SW 1271 (cell line): ENCODE data around the gene BBLN.
"Not testable (repeated sequence)": the region's sequence is repeated elsewhere in the genome, so short reads cannot be mapped to it uniquely, and the experiment has no call there.

ENCODE experiments used
- DNase-seq, 2 experiments: peaks; one replicate each; lab custom pipeline; 2025; lab: John Stamatoyannopoulos, UW

The BBLN gene

DNA sequence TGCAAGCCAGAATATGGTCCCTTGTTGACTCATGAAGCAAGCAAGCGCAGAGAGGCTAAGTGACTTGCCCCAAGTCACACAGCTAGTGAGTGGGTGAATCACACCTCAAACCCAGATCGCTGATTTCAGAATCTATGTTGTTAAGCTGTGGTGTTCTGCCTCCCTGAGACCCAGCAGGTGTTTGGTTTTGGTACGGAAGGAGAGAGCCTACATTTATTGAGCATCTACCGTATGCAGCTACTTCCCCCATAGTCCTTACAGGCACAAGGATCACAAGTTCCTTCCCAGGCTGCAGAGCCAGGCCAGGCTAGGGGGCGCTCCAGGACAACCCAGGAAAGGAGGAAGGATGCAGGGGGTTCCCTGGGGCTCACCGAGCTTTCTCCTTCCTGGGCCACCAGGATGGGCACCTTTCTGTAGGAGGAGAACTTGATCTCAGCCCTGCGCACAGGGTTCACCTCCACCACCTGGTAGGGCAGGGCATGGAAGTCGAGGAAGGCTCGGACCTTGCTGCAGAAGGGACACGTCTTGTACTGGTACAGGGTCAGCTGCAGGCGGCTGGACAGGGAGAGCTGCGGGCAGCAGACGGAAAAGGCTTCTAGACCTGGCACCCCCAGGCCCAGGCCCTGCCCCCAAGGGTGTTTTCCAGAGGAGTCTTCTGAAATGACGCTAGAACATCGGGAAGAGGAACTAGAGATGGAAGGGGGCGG, 35.0 kb upstream of the BBLN start:
- peak in 1 of 2 experiments; percentile 49 for DNase-seq

DNA sequence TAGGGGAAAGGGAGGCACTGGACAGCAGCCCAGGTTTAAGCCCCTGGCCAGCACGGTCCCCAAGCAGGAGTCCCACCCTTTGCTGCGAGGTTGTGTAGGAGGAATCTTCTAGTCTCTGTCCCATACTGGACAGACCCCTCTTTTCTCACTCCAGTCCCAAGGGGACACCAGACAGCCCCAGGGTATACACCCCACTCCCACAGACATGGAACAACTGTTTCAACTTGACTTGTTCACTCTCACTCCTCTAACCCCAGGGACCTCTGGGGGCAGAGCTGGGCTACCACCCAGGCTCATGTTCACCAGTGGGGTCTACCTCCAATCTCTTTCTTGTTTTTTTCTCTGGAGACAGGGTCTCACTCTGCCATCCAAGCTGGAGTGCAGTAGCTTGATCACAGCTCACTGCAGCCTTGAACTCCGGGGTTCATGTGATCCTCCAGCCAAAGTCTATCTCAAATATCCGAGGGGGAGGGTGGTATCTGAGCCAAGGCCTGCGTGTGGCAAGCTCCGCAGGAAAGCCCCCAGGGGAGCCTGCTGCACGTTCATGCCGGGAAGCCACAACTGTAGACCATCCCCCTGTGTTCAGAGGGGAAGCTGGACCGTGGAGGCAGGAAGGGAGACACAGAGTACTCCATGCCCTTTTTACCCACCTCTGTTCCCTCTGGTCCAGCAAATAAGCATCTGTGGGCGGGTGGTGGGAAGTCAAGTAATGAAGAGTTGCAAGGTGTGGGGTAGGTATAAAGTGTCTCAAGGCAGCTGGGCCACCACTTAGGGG, 34.3 kb upstream of the BBLN start:
- no peak for DNase-seq

DNA sequence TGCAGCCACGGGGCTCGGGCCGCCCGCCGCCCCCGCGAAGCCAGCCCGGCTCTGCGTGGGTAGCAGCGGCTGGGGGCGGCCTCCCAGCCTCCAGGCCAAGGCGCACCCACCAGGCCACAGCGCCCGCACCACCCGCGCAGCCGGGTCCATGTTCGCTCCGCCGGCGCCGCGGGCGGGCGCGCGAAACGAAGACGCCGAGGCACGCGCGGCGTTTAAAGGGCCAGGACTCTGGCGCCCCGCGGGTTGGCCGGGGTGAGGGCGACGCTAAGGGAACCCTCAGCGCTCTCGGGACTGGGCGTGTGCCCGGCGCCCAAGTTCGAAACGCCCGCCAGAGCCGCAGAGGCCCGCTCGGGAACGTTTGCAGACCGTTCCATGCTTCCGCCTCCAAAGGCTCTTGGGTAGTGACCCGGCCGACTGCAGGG, 32.5 kb upstream of the BBLN start, which contains the start of gene PTGES2:
Gene PTGES2, minus strand, starts transcription at position 162 of the 422 bp plus-strand sequence. Its CDS starts 12 bp downstream, at position 150.
- DNase-seq, result peak; percentile 62 to 75

DNA sequence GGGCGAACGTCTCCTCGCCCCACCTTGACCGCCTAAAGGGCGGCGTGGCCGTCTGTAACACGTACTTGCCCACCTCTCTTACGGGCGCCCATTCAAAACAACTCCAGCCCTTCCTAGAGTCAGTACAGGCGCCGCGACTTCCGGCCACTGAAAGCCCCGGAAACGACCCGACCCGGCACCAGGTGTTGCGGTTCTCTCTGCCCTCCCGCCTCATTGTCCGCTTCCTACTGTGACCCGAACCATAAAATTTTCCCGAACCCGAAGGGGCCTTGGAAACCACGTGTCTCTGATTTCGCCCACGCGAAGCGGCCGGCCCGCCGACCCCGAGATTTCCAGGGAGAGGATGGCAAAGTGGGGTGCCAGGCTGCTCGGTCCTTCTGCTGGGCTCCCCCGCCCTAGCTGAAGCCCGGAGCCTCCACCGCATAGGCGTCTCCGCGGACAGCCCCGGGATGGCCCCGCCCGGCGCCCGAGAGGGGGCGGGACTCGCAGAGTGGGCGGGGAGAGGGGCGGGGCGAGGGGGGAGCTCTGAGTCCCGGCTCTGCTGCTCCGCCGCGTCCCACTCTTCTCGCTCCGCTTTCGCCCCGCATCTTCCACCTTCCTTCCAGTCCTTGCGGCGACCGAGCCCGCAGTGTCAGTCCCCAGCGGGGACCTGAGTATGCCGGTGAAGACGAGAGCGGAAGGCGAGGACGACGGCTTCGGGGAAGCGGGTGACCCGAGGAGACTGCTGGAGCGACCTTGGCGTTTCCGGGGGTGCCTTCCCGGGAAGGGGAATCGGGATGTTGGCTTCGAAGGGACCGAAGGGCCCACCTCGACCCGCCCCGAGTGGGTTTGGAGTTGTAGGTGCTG, 31.9 kb upstream of the BBLN start:
- DNase-seq, result peak; percentile 70 to 91

DNA sequence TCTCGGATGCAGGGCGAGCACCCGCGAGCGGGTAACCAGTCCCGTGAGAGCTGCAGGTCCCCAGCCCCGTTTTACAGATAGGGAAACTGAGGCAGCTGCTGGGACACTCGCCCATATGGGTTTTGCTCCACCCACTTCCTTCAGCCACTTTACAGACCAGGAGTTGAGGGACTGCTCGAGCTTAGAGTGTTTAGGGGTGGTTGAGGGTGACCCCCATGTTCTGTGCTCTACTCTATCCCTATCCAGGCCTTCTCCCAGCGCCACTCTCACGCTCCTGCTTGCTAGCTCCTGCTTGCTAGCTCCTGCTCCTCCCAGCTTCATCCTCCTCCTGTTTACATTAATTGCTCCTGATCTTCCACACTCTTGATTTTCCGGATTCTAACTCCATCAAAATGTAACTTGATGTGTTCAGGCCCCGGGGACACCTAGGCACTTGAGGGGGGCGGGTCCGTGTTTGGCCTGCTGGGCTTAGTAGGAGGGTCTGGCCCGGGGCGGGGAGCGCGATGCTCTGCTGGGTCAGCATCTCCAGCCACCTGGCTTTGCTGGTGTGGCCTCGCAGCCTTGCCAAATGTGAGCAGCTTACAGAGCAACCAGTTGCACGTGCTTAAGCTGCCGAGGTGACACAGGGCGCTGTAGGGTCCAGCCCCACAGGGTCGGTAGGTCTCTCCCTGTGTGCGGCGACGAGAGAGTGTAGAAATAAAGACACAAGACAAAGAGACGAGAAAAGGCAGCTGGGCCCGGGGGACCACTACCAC, 31.1 kb upstream of the BBLN start:
- no peak for DNase-seq

DNA sequence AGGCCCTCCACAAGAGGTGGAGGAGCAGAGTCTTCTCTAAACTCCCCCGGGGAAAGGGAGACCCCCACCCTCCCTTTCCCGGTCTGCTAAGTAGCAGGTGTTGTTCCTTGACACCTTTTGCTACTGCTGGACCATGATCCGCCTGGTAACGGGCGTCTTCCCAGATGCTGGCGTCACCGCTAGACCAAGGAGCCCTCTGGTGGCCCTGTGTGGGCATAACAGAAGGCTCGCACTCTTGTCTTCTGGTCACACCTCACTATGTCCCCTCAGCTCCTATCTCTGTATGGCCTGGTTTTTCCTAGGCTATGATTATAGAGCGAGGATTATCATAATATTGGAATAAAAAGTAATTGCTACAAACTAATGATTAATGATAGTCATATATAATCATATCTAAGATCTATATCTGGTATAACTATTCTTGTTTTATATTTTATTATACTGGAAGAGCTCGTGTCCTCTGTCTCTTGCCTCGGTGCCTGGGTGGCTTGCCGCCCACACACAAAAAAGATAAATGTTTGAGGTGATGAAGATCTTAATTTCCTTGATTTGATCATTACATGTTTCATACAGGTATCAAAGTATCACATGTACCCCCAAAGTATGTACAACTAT, 30.0 kb upstream of the BBLN start:
- DNase-seq, result not testable (repeated sequence)

DNA sequence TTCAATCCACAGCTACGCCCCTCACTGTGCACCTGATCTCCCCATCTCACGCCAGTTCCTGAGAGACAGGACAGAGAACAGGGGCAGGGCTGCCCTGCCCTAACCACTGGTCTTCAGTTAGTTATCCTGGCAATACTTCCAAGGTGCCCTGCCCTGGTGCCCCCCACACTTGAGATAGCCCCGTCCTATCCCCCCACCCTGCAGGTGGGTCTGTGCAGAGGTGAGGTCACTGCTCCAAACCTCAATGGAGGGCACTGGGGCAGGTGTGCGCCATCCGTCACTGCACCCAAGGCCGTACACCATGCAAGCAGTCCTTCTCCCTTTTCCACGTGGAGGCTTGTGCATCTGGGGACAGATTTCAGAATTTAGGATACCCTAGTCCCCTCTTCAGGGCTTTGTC, 29.4 kb upstream of the BBLN start:
- DNase-seq, result not testable (repeated sequence)

DNA sequence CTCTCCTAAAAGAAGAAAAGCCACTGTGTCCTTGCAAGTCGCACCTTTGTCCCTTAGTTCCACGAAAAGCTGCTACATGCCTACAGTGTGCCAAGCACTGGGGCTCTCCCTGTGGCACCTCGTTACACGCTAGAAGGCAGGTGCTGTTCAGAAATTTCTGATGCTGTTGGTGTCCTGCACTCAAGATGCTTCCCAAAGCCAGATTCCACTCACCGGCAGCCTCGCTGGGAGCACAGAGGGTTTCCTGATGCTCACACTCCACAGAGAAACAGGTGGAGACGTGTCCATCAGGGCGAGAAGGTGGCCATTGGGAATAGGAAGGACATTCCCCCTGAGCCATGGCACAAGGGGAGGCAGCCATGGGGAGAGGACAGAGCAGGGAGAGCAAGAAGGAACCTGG, 28.7 kb upstream of the BBLN start:
- DNase-seq, result not testable (repeated sequence)

DNA sequence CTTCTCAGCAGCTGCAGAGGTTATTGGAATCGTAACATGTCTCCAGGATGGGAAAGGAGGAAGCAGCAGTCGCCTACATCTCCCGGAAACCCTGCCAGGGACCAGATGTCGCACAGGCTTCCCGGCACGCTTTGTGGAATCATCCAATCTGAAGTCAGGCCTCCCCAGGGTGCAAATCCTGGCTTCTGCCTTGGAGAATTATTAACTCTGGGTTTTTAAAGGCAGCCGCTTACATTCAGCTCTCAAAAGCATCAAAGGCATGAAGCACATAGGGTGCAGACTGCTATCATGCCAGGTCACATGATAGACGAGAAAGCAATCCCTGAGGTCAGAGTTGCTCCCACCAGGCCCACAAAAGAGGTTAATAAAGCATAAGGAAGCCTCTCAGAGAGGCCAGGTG, 27.9 kb upstream of the BBLN start:
- not testable (repeated sequence) for DNase-seq

DNA sequence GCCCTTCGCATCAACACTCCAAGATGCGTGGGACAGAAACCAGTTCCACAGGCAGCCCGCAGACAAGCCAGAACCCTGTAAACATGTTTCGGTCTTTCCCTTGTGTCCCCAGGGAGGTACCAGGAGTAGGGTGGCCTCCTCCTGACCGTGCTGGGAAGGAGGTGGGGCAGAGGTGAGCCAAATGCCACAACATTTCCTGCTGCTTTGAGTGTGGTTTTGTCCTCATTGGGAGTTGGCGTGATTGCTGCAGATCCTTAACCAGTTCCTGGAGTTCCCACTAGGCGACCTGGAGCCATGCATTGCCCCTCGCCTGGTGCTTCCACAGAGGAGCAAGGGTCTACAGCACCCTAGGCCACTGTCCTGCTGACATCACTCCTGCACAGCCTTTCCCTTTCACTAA, 24.5 kb upstream of the BBLN start:
- not testable (repeated sequence) for DNase-seq

DNA sequence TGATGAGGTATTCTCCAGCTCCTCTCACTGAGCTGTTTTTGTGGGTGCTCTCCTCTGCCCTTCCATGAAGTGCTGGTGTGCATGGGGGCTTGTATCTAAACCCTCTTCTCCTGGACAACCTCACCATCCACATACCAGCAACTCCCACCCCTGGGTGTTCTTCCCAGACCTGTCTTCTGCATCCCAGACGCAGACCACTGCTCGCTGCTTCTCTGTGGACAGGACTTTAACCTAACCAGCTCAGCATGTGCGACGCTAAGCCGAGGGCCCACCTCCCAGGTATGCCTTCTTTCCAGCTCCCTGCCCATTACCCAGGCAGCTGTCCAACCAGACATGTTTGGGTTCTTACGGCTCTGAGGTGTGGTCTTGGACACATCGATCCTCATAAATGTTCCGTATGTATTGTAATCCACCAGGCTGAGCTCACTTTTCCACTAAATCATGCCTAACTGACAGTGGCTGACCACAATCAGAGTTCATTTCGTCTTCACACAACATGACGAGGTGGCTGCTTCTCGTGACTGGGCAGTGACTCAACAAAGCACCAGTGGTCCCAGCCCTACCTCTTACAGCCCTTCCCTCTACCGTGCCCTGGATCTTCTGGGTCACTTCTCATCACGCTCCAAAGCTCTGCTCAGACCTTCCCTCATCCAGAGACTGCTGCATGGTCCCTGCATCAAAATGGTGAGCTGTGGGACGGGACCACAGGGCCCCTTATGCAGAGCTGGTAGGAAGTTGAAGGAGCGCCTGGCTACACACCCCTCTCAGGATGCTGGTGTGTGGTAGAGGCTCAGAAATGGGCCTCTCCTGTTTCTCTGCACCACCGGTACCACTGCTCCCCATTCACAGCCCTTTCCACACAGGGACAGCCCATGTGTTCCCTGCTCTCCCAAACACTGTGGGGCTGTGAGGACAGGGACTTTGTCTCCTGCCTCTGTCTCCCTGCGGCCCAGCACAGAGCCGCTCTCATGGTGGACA, 23.0 kb upstream of the BBLN start:
- DNase-seq, result no peak

DNA sequence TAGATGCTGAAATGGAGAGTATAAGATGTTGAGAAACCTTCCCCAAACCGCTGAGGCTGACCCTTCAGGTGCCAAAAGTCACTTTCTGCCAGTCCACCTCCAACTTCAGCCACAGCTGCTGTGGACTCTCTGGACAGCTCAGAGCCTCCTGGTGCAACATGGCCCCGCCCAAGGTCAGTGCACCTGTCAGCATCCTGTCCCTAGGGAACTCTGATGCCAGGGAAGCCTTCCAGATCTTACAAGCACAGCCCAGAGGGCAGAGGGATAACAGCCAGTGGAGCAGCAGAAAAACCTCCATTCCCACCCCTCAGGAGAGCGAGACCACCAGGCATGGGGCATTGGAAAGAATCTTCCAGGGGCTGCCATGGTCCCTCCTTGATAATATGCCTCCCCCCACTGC, 22.1 kb upstream of the BBLN start:
- no peak for DNase-seq

DNA sequence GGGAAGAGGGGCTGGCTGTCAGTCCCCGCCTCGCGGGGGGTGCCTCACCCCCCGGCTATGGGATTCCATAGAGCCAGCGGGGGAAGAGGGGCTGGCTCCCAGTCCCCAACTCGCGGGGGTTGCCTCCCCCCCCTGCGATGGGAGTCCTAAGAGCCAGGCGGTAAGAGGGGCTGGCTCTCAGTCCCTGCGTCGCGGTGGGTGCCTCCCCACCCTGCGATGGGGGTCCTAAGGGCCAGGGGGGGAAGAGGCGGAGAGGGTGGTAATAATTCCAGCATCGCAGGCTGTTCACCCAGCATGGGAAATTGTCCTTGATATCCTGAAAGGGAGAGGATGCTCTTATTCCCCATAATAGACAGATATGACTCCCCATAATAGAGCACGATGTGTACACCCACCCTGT, 20.4 kb upstream of the BBLN start:
- DNase-seq, result no peak

DNA sequence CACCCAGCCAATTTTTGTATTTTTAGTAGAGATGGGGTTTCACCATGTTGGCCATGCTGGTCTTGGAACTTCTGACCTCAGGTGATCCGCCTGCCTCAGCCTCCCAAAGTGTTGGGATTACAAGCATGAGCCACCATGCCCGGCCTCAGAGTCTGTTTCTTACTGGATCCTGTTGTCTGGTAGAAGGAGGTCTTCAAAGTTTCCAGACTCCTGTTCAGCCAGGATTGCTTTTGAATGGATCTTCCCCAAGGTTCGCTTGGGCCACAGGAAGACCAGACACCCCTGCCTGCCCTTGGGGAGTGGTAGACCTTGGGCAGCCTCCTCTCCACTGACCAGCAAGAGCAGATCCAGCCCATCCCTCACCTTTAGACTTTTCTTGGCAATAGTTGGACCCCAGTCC, 18.5 kb upstream of the BBLN start:
- DNase-seq, result no peak

DNA sequence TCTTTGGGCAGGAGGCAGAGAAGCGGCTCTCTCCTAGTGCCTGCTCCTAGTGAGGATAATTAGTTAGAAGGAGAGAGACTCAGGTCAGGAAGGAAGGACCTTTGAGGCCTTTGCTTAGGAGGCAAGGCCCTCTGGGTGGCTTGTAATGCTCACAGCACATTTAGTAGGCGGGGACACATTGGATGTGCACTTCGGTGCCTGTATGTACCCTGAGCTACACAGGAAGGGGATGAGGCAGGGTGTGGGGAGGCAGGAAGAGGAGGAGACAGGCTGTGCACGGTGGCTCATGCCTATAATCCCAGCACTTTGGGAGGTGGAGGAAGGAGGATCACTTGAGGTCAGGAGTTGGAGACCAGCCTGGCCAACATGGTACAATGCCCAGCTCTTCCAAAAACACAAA, 18.0 kb upstream of the BBLN start:
- no peak for DNase-seq

DNA sequence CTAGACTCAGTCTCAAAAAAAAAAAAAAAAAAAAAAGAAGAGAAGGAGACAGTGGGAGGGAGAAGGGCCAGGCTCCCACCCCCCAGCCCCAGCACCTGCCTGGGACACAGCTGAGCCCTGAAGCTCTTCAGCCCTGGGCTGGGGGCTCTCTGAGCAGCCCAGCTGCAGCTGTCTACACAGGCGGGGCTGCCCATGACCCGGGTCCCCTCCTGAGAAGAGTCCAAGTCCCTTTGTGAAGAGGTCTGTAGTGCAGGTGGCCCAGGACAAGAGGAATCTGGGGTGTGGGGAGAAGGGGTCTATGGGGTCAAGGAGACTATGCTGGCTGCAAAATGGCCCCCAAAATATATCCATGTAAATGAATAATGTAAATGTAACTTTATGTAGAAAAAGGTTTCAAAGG, 17.5 kb upstream of the BBLN start:
- no peak for DNase-seq

DNA sequence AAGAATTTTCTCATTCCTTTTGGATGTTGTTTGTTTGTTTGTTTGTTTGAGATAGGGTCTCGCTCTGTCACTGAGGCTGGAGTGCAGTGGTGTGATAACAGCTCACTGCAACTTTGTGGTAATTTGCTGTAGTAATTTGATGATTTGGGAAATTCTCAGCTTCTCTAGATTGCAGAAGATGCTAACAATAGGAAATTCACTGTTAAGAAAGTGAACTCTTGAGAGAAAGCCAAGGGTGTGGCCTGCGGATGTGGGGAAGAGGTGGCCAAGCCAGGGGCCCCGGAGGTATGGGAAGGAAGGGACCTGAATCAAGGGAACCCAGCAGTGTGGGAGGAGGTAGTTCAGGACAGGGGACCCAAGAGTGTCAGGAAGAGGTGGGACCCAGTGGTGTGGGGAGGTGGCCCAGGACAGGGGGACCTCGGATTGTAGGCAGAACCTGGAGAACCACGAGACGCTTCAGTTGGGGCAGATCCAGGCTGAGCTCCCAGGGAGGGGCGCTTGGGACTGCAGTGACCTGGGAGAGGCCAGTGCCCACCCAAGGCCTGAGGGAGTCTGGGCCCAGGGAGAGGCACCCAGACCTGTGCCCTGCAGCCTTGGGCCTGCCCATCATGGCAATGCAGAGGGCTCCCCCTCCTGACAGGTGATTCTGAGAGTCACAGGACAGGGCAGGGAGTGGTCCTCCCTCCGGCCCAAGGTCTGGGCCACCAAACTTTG, 16.4 kb upstream of the BBLN start:
- DNase-seq, result no peak

DNA sequence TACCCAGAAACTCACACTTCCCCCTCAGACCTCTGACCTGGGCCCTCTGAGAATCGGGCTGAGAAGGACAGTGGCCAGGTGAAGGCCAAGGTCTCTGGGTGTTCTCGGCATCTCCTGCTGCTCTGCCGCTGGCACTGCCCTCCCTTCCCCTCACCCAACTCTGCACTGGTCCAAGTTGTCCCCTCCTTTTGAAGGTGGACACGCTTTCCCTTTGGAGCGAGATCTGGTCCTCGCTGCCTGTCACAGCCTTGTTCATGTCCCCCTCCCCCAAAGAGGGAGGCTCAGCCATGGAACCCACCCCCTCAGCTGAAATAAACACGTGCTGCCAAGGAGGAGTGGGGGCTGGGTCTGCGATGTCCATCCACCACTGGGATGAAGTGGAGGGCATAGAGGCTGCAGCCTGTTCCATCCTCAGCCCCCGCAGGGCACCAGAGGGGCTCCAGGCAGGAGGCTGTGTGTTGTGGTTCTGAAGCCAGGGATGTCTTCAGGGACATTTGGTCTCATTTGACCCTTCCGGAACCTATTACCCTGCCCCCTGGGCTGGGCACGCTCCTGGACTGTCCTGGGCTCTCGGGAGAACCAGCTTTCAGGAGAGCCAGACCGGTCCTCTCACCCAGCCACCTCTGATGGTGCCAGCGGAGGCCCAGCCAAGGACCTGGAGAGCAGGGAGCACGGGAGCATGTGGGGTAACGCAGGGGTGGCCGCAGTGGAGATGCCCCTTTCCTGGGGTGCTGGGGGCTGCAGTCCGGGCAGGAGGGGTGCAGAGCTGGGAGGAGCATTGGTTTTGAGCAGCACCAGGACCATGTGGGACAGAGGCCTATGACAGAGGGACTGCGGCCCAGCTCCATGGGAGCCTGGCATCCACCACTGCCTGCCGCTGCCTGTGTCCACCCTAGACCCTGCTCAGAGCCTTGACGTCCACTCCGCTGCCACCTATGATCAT, 15.6 kb upstream of the BBLN start:
- no peak for DNase-seq
